NK-92 treated with Interleukin-12 subunit alpha and Interleukin-12 subunit beta, amount 100 ng/mL, for 24 hours (cell line): Measurements from ENCODE around the gene CLDN18.

Experiments
- DNase-seq: peaks from one replicate; lab custom pipeline; 2025; lab: John Stamatoyannopoulos, UW

CLDN18 gene

DNA sequence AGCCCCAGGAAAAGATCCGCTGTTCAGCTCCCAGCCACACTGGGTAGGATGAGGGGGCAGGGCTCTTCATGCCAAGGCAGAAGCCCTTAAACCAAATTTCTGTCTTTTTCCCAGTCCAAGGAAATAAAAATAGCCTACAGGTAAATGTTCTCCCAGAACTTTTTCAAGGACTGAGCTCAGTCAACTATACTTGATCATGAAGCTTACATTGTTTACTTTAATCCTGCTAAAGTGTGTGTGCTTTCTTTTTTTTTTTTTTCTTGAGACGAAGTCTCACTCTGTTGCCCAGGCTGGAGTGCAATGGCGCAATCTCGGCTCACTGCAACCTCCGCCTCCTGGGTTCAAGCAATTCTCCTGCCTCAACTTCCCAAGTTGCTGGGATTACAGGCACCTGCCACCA lies 17.9 kb downstream of the CLDN18 start:
- DNase-seq: no peak

DNA sequence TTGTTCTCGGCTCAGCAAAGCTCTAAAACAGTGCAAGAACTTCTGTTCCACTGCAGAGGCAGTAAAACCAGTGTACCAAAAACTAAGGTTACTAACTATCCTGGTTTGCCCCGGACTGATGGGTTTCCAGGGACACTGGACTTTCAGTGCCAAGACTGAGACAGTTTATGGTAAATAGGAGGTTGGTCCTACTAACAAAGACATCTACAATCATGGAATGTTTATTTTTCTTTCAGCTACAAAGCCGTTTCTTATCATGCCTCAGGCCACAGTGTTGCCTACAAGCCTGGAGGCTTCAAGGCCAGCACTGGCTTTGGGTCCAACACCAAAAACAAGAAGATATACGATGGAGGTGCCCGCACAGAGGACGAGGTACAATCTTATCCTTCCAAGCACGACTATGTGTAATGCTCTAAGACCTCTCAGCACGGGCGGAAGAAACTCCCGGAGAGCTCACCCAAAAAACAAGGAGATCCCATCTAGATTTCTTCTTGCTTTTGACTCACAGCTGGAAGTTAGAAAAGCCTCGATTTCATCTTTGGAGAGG lies 20.8 kb downstream of the CLDN18 start:
- no peak for DNase-seq

- no peak for DNase-seq
Measured at GRCh38 chr3:138031536-138031935, 21.6 kb downstream of the CLDN18 start.

DNA sequence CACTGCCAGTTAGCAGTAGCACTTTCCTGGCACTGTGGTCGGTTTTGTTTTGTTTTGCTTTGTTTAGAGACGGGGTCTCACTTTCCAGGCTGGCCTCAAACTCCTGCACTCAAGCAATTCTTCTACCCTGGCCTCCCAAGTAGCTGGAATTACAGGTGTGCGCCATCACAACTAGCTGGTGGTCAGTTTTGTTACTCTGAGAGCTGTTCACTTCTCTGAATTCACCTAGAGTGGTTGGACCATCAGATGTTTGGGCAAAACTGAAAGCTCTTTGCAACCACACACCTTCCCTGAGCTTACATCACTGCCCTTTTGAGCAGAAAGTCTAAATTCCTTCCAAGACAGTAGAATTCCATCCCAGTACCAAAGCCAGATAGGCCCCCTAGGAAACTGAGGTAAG lies 22.6 kb downstream of the CLDN18 start:
- DNase-seq: no peak

DNA sequence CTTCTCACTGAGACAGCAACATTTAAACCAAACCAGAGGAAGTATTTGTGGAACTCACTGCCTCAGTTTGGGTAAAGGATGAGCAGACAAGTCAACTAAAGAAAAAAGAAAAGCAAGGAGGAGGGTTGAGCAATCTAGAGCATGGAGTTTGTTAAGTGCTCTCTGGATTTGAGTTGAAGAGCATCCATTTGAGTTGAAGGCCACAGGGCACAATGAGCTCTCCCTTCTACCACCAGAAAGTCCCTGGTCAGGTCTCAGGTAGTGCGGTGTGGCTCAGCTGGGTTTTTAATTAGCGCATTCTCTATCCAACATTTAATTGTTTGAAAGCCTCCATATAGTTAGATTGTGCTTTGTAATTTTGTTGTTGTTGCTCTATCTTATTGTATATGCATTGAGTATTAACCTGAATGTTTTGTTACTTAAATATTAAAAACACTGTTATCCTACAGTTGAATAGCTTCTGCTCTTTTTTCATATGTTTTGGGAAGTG lies 23.3 kb downstream of the CLDN18 start:
- no peak for DNase-seq

DNA sequence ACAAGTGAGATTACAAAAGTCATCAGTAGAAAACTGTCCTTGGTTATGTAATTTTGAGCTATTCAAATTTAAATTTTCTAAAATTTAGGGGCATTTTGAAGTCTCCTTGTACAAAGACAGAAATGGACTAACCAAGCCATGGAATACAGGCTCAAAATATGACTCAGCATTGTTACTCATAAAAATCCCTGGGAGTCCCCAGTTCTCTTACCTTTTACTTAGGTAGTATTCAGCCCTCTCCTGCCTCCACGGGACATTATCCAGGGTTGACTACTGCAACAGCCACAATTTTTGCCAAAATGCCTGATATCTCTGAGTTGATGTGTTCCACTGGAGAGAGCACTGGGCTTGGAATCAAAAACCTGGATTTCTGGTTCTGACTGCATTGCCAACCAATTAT lies 25.0 kb downstream of the CLDN18 start:
- no peak for DNase-seq

DNA sequence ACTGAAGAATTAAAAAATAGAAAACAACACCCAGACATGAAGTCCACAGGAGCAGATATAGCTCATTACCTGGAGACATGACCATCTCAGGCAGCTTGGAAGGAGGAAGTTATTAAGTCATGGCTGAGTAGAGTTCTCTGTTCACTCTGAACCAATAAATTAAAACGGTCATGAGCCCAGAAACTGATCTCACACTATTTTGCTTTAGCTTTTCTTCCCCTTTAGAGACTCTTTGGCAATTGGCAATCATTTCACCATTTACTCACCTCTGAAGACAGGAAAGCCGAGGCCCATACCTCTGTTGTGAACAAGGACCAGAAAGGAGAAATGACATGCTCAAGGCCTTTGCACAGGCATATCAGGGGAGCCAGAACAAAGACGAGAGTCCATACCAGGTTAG lies 26.6 kb downstream of the CLDN18 start:
- no peak for DNase-seq

DNA sequence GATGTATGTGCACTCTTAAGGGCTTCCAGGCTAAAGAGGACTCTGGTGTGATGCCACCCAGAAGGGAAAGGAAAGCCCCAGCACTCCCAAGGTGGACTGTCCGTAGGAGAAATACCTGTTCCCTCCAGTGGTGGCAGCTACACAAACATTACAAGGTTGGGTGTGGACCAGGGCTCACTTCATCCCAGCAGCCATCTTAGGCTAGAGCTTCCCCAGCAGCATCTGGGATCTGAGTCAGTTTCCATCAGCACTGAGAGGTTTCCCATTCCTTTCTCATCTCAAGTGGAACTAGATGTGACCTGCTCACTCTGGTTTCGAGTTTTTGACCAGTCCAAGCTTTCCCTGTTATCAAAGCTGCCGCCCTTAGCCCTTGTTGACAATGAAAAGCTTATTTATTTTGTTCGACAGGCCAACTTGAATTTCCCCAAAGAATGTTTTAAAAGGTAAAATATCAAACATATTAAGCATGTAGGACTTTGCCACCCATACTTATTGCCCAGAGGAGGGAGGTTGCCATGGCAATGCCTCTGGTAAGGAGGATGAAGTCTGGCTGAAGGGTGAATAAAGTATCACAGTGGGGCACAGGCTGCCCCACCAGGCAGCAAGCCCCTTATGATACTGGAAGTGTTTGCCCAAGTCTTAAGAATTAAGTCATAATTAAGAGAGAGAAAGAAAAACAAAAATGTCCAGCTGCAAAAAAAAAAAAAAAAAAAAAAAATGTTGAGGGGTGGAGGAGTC lies 28.9 kb downstream of the CLDN18 start:
- no peak for DNase-seq

DNA sequence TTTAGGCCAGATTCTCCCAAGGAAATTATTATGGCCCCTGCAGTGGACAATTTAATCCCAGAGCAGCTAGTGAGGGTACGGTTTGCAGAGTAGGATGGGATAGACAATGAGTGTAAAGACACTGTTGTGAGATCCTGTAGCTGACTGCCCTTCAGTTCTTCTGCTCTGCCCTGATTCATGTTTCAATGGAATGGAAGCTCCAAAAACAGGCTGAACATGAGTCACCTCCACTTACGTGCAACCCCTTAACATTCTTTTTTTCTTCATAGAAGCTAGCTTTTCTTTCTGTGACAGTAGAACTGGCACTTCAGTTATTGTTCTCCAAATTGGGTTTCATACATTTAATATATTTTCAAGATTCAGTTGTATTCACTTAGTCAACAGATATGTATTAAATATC lies 32.1 kb downstream of the CLDN18 start:
- no peak for DNase-seq

- DNase-seq: no peak
Measured at GRCh38 chr3:138043266-138044029, 33.5 kb downstream of the CLDN18 start.

GRCh38 chr3:138046085-138046484 lies 36.1 kb downstream of the CLDN18 start:
- DNase-seq: no peak

- DNase-seq: no peak
Measured at GRCh38 chr3:138046955-138047354, 37.0 kb downstream of the CLDN18 start.

DNA sequence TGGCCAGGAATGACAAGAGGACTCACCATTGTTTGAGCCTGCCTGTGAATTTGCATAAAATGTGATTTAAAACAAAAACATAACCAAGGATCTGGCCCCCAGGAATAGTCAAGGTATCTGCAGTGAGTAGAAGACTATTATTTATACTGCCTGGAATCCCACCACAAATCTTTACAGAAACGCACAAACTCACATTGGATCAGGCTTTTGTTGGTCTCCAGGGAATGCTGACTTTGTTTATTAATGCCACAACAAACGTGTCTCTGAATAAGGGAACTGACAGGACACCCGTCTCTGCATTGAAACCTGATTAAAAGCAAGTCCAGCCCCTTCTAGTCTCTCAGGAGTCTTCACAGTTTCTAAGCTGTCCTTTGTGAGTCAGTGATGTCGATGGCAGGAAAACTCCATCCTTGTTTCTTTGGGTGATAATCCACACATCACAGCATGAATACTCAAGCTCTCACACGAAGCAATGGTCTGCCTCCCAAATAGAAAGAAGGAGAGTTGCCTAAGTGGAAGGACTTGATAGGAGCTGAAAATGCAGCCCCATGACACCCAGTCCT lies 37.7 kb downstream of the CLDN18 start:
- DNase-seq: no peak

DNA sequence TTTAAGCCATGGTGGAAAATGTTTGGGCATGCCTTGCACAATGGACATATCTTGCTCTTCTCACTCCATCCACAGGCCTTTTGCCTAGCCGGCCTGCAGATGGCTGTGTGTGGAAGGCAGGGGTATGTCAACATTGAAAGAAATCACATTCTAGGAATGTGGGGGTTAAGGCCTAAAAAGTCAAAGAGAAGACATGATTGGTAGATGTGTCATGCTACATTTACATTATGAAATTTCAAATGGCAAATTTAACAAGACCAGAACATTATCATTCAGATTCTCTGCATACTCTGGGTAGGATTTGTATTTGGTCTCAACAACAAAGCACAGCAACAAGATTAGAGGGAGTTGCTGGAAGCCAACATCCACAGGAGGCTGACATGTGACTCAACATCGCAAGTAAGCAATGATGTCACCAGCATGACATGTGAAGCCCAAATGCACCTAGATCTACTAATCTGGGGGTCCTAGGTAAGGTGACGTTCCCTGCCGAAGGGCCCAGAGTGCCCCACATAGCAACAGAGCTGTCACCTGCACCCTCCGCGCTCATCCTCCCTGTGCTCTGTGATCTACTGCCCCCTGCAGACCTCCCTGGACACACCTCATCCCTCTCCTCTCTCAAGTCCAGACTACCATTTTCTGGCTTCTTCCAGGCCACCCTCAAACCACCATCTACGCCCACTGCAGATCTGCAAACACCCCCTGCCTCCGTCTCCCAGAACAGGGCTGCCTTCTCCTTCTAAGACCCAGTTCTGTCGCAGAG lies 39.4 kb downstream of the CLDN18 start:
- no peak for DNase-seq

GRCh38 chr3:138051947-138052802 lies 42.2 kb downstream of the CLDN18 start:
- no peak for DNase-seq

DNA sequence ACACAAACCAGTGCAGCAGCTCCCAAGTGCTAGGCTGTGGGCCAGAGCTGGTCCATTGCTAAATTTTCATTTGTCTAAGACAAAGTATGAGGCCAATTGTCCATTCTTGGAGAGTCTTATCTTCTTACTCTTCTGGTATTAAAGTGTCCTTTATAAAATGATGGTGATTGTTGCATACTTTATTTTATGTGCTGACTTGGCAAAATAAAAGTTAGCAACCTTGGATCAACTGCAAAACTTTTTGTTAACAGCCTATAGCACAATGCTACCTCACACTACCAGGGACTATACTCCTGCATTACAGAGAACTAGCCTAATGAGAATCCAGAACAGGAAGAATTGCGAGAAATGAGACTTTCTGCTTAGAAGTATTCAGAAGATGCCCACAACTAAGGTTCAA lies 44.1 kb downstream of the CLDN18 start:
- no peak for DNase-seq

GRCh38 chr3:138057384-138057783 lies 47.4 kb downstream of the CLDN18 start:
- no peak for DNase-seq

DNA sequence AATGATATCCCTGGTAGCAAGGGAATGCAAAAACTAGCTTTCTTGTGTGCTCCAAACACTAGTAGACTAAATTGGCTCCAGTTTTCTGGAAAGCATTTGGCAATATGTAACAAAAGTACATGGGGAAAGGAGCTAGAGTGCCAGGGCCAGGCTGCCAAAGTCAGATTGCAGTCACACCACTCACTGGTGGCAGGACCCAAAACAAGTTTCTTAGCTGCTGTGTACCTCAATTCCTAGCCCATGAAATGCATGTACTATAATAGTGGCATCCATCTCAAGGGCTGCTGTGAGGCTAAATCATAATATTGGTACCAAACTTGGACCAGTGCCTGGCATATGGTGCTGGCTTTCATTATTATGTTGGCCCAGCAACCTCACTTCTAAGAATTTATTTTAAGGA lies 49.3 kb downstream of the CLDN18 start:
- no peak for DNase-seq

- no peak for DNase-seq
Measured at GRCh38 chr3:138060792-138061191, 50.8 kb downstream of the CLDN18 start.

DNA sequence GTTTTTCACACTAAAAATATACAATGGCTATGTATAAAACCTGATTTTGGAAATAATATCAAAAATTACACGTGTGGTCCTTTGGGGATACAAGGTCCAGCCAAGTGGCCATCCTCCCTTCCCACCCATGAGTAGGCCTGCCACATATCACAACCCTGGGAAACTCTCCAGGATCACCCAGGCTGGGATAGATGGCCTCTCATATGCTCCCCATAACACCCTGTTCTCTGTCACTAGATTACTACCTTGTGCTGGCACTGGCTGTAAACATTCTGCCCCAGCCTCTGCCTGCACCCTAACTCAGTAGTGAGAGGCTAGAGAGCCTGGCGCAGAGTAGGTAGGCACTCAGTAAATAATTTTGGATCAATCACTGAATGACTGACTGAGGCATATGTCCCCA lies 52.1 kb downstream of the CLDN18 start:
- no peak for DNase-seq

GRCh38 chr3:138062626-138063025 lies 52.7 kb downstream of the CLDN18 start:
- no peak for DNase-seq
